Cardiac muscle cell (in vitro differentiated cells and primary cell): ENCODE results near the gene SH3PXD2A. TPM values are rescaled to one million over a fixed set of nuclear protein-coding genes. Genes with fewer than 3 reads are reported as not detected.
A peak's percentile ranks its signal among the peaks of the same experiment; 100 is the strongest.

Source experiments
- DNase-seq, 2 donors: peaks; one replicate each; pipeline versions ENCODE4 v3.0.0 to v3.0.0-alpha.2; 2010 to 2017; ENCODE audit warnings: low read depth in 1 of 2, low spot score in 1 of 2
- H3K27ac ChIP-seq: fragments of 200-600 bp; sonication (generic); 2 replicates; pipeline ENCODE4 v1.5.1; 2016
- H3K27me3 ChIP-seq: fragments of 200-600 bp; sonication (generic); 2 replicates; pipeline ENCODE4 v1.6.0; 2016; ENCODE audit warnings: control low read depth
- H3K36me3 ChIP-seq: fragments of 200-600 bp; sonication (generic); 2 replicates; pipeline ENCODE4 v1.5.1; 2016; ENCODE audit warnings: control low read depth
- H3K4me1 ChIP-seq: fragments of 200-600 bp; sonication (generic); 2 replicates; pipeline ENCODE4 v1.8.1; 2017; ENCODE audit warnings: low read depth, mild to moderate bottlenecking, mixed run types
- H3K4me3 ChIP-seq: fragments of 200-600 bp; sonication (generic); 2 replicates; pipeline ENCODE4 v1.5.1; 2016; ENCODE audit warnings: mild to moderate bottlenecking
- H3K9me3 ChIP-seq: fragments of 200-600 bp; sonication (generic); 2 replicates; pipeline ENCODE4 v1.5.1; 2017; ENCODE audit warnings: low read depth, mild to moderate bottlenecking, control low read depth
- CTCF ChIP-seq: IDR thresholded peaks from 2 replicates; pipeline ENCODE4 v1.5.1; 2012; ENCODE audit warnings: low read depth, mild to moderate bottlenecking, low read length
- polyA plus RNA-seq: library from polyadenylated mRNA; unstranded; fragments of >200 nt; fragmentation: Nextera tagmentation; extraction: Ambion mirVana; gene quantifications from 2 replicates; pipeline ENCODE4 v1.2.1, GENCODE V29; 2016
- total RNA-seq: library from RNA; depleted of rRNA; stranded (reverse); fragments of >200 nt; gene quantifications from 2 replicates; pipeline ENCODE4 v1.2.3, GENCODE V29; 2016

SH3PXD2A gene
- total and polyA plus RNA-seq, 2 experiments from 2014 or later: 32.2 to 75.9 TPM

GRCh38 chr10:103807996-103808395 is 47.4 kb downstream of the SH3PXD2A start:
- DNase-seq: no peak
- TF ChIP-seq CTCF: no peak
- H3K4me1 ChIP-seq: peaks cover 54% of the 10 kb centered on the region
- H3K27ac ChIP-seq: peak overlapping the region; percentile 84
- H3K27me3 ChIP-seq: no peaks in the 10 kb centered on the region
- no peaks in the 10 kb centered on the region for H3K36me3 ChIP-seq
- H3K4me3 ChIP-seq: no peak overlapping the region
- no peaks in the 10 kb centered on the region for H3K9me3 ChIP-seq

GRCh38 chr10:103806395-103807187 is 48.8 kb downstream of the SH3PXD2A start:
- Histone ChIP-seq H3K36me3 (no peaks in the 10 kb centered on the region), H3K9me3 (no peaks in the 10 kb centered on the region), H3K4me3 (no peak overlapping the region), H3K27me3 (no peaks in the 10 kb centered on the region), H3K27ac (peak overlapping the region; percentile 84), H3K4me1 (peaks cover 41% of the 10 kb centered on the region)
- TF ChIP-seq CTCF: no peak
- DNase-seq: no peak

GRCh38 chr10:103805781-103806180 is 49.6 kb downstream of the SH3PXD2A start:
- Histone ChIP-seq H3K9me3 (no peaks in the 10 kb centered on the region), H3K27ac (peak overlapping the region; percentile 84), H3K36me3 (no peaks in the 10 kb centered on the region), H3K27me3 (no peaks in the 10 kb centered on the region), H3K4me3 (no peak overlapping the region), H3K4me1 (peaks cover 32% of the 10 kb centered on the region)
- no peak for TF ChIP-seq CTCF
- DNase-seq: no peak

GRCh38 chr10:103804871-103805270 is 50.5 kb downstream of the SH3PXD2A start:
- no peak overlapping the region for H3K27ac ChIP-seq
- H3K27me3 ChIP-seq: no peaks in the 10 kb centered on the region
- H3K9me3 ChIP-seq: no peaks in the 10 kb centered on the region
- TF ChIP-seq CTCF: no peak
- no peak for DNase-seq
- peaks cover 31% of the 10 kb centered on the region for H3K4me1 ChIP-seq
- H3K4me3 ChIP-seq: no peak overlapping the region
- peaks cover 3% of the 10 kb centered on the region for H3K36me3 ChIP-seq

GRCh38 chr10:103803941-103804340 is 51.4 kb downstream of the SH3PXD2A start:
- Histone ChIP-seq H3K27me3 (no peaks in the 10 kb centered on the region), H3K27ac (no peak overlapping the region), H3K4me1 (peaks cover 31% of the 10 kb centered on the region), H3K9me3 (no peaks in the 10 kb centered on the region), H3K4me3 (no peak overlapping the region), H3K36me3 (peaks cover 5% of the 10 kb centered on the region)
- no peak for TF ChIP-seq CTCF
- no peak for DNase-seq
